ENCODE measurements around the gene SGCA.

The SGCA gene

DNA sequence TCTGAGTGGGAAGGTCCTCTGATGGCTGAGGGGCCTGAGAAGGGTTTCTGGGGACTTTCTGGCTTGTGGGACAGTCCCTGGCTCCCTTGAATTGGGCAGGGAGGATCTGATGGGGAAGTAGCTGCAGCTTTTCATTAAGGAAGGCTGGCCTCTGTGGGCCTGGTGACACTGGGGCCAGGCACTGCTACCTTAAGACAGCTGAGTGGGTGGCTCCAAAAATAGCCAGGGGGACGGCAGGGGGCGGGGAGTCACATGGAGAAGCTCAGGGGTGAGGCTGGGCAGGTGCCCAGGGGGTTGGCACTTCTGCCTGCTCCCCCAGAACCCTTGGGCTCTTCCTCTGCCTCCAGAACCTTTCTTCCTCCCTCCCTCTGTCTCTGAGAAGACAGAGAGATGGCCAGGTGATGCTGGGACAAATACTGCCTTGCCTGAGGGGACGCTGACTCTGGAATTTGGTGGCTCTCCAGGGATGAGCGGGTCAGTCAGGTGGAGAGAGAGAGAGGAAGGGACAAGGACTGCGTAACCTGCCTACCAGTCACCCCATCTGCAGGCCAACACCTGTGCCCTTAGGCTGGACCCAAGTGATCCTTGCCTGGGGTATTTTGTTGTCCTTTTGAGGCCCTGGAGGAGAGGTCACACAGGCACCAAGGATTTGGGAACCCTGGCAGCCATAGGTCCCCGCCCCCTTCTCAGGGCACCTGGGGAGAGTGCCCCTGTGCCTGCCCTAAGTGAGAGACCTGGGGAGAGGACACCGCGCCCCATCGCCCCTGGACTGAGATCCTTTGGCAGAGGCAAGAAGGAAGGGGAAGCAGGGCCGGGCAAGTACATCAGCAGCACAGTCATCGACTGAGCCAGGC lies 1.7 kb upstream of the SGCA start:
- Mint-ChIP-seq H3K9me3 (peaks cover 9% of the 10 kb centered on the region), H3K36me3 (ENCODE audit: low read depth) (peaks cover 7% of the 10 kb centered on the region), H3K4me3 (no peak overlapping the region), H3K4me1 (ENCODE audit: low read depth) (peaks cover 27% of the 10 kb centered on the region), H3K27ac (no peak overlapping the region), H3K27me3 (ENCODE audit: low read depth) (peaks cover 10% of the 10 kb centered on the region)

DNA sequence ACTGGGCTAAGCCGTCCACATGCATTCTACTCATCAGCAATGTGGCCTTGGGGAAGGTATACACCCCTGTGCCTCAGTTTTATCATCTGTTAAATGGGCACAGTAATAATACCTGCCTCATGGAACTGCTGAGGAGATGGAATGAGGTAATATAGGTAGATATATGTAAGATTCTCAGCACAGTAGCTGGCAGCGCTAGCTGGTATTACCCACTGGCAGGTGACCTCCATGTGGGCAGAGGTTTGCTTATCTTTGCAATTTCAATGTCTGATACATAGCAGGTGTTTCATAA lies 1.2 kb upstream of the SGCA start:
- H3K4me3 Mint-ChIP-seq, result no peak overlapping the region
- H3K9me3 Mint-ChIP-seq, result peaks cover 9% of the 10 kb centered on the region
- peaks cover 31% of the 10 kb centered on the region for H3K4me1 Mint-ChIP-seq (ENCODE audit: low read depth)
- H3K36me3 Mint-ChIP-seq (ENCODE audit: low read depth), result peaks cover 7% of the 10 kb centered on the region
- H3K27me3 Mint-ChIP-seq (ENCODE audit: low read depth), result peaks cover 13% of the 10 kb centered on the region
- no peak overlapping the region for H3K27ac Mint-ChIP-seq

- Mint-ChIP-seq H3K27me3 (ENCODE audit: low read depth) (peaks cover 9% of the 10 kb centered on the region), H3K36me3 (ENCODE audit: low read depth) (peaks cover 7% of the 10 kb centered on the region), H3K4me1 (ENCODE audit: low read depth) (peaks cover 31% of the 10 kb centered on the region), H3K9me3 (peaks cover 9% of the 10 kb centered on the region), H3K27ac (peak overlapping the region; percentile 15), H3K4me3 (no peak overlapping the region)
Measured at GRCh38 chr17:50165066-50165465, 739 bp upstream of the SGCA start.

- peaks cover 8% of the 10 kb centered on the region for H3K27me3 Mint-ChIP-seq (ENCODE audit: low read depth)
- H3K9me3 Mint-ChIP-seq, result peaks cover 9% of the 10 kb centered on the region
- H3K4me3 Mint-ChIP-seq, result no peak overlapping the region
- peaks cover 31% of the 10 kb centered on the region for H3K4me1 Mint-ChIP-seq (ENCODE audit: low read depth)
- peaks cover 7% of the 10 kb centered on the region for H3K36me3 Mint-ChIP-seq (ENCODE audit: low read depth)
- peak overlapping the region; percentile 15 for H3K27ac Mint-ChIP-seq
Measured at GRCh38 chr17:50165466-50165865, 339 bp upstream of the SGCA start.

- Mint-ChIP-seq H3K9me3 (peaks cover 7% of the 10 kb centered on the region), H3K36me3 (ENCODE audit: low read depth) (peaks cover 6% of the 10 kb centered on the region), H3K27ac (no peak overlapping the region), H3K4me1 (ENCODE audit: low read depth) (peaks cover 28% of the 10 kb centered on the region), H3K4me3 (no peak overlapping the region), H3K27me3 (ENCODE audit: low read depth) (peaks cover 8% of the 10 kb centered on the region)
Measured at GRCh38 chr17:50166518-50167181, 845 bp downstream of the SGCA start.

- Mint-ChIP-seq H3K9me3 (peaks cover 4% of the 10 kb centered on the region), H3K4me1 (ENCODE audit: low read depth) (peaks cover 23% of the 10 kb centered on the region), H3K27ac (no peak overlapping the region), H3K4me3 (no peak overlapping the region), H3K27me3 (ENCODE audit: low read depth) (peaks cover 8% of the 10 kb centered on the region), H3K36me3 (ENCODE audit: low read depth) (peaks cover 2% of the 10 kb centered on the region)
Measured at GRCh38 chr17:50167371-50167770, 1.6 kb downstream of the SGCA start.

DNA sequence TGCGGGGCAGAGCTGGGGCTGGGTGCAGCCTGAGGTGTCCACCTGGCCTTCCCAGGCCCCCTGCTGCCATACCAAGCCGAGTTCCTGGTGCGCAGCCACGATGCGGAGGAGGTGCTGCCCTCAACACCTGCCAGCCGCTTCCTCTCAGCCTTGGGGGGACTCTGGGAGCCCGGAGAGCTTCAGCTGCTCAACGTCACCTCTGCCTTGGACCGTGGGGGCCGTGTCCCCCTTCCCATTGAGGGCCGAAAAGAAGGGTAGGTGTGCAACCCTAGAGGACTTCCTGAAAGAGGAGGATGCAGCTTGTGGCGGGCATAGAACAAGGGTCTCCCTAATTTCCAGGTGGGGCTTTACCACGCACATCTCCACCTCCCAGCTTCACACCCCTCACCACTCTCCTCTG lies 2.5 kb downstream of the SGCA start:
- Mint-ChIP-seq H3K4me1 (ENCODE audit: low read depth) (peaks cover 19% of the 10 kb centered on the region), H3K4me3 (no peak overlapping the region), H3K27ac (peak overlapping the region; percentile 44), H3K36me3 (ENCODE audit: low read depth) (no peaks in the 10 kb centered on the region), H3K9me3 (no peaks in the 10 kb centered on the region), H3K27me3 (ENCODE audit: low read depth) (peaks cover 8% of the 10 kb centered on the region)

DNA sequence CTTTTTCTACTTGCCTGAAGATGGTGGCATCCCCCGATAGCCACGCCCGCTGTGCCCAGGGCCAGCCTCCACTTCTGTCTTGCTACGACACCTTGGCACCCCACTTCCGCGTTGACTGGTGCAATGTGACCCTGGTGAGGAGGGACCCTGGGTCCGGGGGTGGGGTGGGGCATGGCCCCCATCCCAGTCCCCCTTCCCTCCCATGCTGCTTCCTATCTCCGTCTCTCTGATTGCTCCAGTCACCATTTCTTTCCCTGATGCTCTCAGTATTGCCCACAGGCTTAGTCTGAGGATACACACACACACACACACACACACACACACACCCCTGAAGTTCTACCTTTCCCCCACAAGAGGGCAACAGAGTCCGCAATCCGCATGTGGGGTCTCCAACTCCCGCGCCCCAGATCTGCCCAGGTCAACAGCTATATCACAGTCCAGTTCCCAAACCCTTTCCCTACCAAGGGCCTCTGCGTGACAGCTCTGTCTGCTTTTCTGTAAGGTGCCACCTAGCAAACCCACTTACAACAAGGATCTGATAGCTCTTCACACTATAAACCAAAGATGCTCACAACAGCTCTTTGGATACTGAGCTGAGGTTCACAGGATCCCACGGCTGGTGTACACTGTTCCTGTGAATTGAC lies 3.4 kb downstream of the SGCA start:
- H3K4me3 Mint-ChIP-seq, result peak overlapping the region; percentile 24
- no peaks in the 10 kb centered on the region for H3K36me3 Mint-ChIP-seq (ENCODE audit: low read depth)
- H3K27me3 Mint-ChIP-seq (ENCODE audit: low read depth), result peaks cover 8% of the 10 kb centered on the region
- H3K9me3 Mint-ChIP-seq, result no peaks in the 10 kb centered on the region
- peaks cover 13% of the 10 kb centered on the region for H3K4me1 Mint-ChIP-seq (ENCODE audit: low read depth)
- H3K27ac Mint-ChIP-seq, result peak overlapping the region; percentile 67

DNA sequence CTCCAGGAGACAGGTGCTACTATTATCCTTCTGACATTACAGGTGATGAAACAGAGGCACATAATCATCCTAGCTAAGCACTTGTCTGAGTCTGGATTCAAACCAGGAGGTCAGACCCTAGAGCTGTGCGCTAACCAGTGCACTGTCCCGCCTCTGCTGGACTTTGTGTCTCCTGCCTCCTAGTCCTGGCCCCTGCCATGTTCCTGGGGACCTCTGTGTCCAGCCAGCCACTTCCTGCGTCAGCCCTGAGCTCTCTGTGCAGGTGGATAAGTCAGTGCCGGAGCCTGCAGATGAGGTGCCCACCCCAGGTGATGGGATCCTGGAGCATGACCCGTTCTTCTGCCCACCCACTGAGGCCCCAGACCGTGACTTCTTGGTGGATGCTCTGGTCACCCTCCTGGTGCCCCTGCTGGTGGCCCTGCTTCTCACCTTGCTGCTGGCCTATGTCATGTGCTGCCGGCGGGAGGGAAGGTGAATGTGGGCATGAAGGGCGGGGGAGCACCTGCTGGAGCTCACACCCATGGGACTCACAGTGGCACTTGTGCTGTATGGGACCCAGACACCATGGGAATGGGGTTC lies 4.2 kb downstream of the SGCA start:
- no peaks in the 10 kb centered on the region for H3K36me3 Mint-ChIP-seq (ENCODE audit: low read depth)
- peaks cover 8% of the 10 kb centered on the region for H3K27me3 Mint-ChIP-seq (ENCODE audit: low read depth)
- peaks cover 13% of the 10 kb centered on the region for H3K4me1 Mint-ChIP-seq (ENCODE audit: low read depth)
- H3K27ac Mint-ChIP-seq, result no peak overlapping the region
- no peak overlapping the region for H3K4me3 Mint-ChIP-seq
- H3K9me3 Mint-ChIP-seq, result no peaks in the 10 kb centered on the region

GRCh38 chr17:50170662-50171370 lies 5.0 kb downstream of the SGCA start:
- H3K4me1 Mint-ChIP-seq (ENCODE audit: low read depth), result peaks cover 13% of the 10 kb centered on the region
- H3K27ac Mint-ChIP-seq, result peak overlapping the region; percentile 43
- H3K27me3 Mint-ChIP-seq (ENCODE audit: low read depth), result peaks cover 8% of the 10 kb centered on the region
- H3K9me3 Mint-ChIP-seq, result no peaks in the 10 kb centered on the region
- no peak overlapping the region for H3K4me3 Mint-ChIP-seq
- no peaks in the 10 kb centered on the region for H3K36me3 Mint-ChIP-seq (ENCODE audit: low read depth)

GRCh38 chr17:50171371-50172071 lies 5.7 kb downstream of the SGCA start:
- Mint-ChIP-seq H3K4me3 (no peak overlapping the region), H3K27me3 (ENCODE audit: low read depth) (peaks cover 8% of the 10 kb centered on the region), H3K36me3 (ENCODE audit: low read depth) (no peaks in the 10 kb centered on the region), H3K9me3 (no peaks in the 10 kb centered on the region), H3K4me1 (ENCODE audit: low read depth) (peaks cover 13% of the 10 kb centered on the region), H3K27ac (peak overlapping the region; percentile 43)

DNA sequence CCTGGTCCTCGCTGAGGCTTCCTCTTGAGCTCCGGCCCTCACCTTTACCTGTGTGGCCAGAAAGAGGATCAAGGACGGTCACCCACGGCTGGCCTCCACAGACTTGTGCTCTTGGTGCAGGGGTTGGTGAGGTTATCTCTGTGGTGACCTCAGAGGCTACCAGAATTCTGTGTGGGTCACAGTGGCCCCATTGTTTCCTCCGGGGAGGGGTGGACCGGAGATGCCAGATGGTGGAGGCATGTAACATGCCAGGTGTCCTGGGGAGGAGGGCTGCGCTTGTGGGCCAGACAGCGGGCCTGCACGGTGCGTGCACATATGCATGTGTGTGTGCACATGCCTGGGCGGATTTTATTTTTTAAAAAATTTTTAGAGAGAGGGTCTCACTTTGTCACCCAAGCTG lies 6.3 kb downstream of the SGCA start:
- H3K27me3 Mint-ChIP-seq (ENCODE audit: low read depth), result peaks cover 8% of the 10 kb centered on the region

GRCh38 chr17:50172936-50173334 lies 7.1 kb downstream of the SGCA start:
- peaks cover 13% of the 10 kb centered on the region for H3K4me1 Mint-ChIP-seq (ENCODE audit: low read depth)
- peaks cover 8% of the 10 kb centered on the region for H3K27me3 Mint-ChIP-seq (ENCODE audit: low read depth)
- H3K9me3 Mint-ChIP-seq, result no peaks in the 10 kb centered on the region
- no peak overlapping the region for H3K4me3 Mint-ChIP-seq
- no peaks in the 10 kb centered on the region for H3K36me3 Mint-ChIP-seq (ENCODE audit: low read depth)
- no peak overlapping the region for H3K27ac Mint-ChIP-seq

More for the DNA sequence above, 6.3 kb downstream of the SGCA start:
- Mint-ChIP-seq H3K27ac (no peak overlapping the region), H3K9me3 (no peaks in the 10 kb centered on the region), H3K4me3 (no peak overlapping the region), H3K4me1 (ENCODE audit: low read depth) (peaks cover 13% of the 10 kb centered on the region), H3K36me3 (ENCODE audit: low read depth) (no peaks in the 10 kb centered on the region)

Measured in T-helper 1 cell treated with Interleukin-12 subunit alpha and Interleukin-12 subunit beta and Interleukin-4 antibody, amounts not matched to agents 30 μg/mL and 1 μg/mL, for 36 hours (primary cell).